Measurements from ENCODE around the gene LEF1. TPM values are rescaled to one million over a fixed set of nuclear protein-coding genes. Genes with fewer than 3 reads are reported as not detected.

LEF1 gene
- total RNA-seq, 1 experiment from 2014 or later: 0.54 TPM

DNA sequence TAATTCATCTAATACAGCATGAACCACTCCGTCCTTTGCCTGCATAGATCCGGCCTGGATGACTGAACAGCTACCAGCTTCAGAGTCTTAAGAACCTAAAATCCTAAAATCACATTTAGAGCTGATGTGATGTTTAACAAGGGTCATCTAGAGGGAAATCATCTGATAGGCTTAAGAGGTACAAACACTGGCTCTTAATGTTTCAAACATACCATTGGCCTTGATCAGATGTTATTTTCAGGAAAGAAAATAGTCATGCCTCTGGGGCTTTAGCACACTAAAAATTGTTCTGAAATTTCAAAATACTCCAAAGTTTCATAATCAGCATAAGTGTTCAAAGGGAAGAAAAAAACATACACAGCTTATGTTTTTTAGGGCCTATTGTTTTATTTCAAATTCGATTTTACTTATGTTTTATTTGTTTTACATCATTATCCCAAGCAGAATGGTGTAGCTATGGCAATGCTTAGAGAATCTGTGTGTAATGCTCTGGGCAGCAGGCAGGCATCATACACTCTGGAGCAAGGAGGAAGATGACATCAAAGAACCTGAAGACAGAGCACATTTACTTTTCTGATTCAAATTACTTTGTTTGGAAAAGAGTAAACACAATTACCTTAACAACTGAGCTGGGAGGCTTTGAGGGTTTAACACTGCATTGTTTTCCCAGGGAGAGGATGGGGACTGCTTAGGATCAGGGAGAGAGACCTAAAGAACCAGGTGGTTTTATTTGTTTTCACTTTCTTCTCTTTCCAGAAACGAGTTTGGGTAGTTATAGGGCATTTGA, 25.3 kb upstream of the LEF1 start:
- H3K27me3 ChIP-seq (ENCODE audit: control insufficient read depth, insufficient read depth, low read length): no peaks in the 10 kb centered on the region
- no peak overlapping the region for H3K27ac ChIP-seq (ENCODE audit: low read length)
- ChIA-PET POLR2A (no interaction called here), CTCF (no interaction called here)
- no peaks in the 10 kb centered on the region for H3K9me3 ChIP-seq (ENCODE audit: control insufficient read depth, insufficient read depth, low read depth, low read length)
- DNase-seq (ENCODE audit: low read depth, low spot score) (no peak), ATAC-seq (no peak)
- intact Hi-C loops (cut with micrococcal nuclease; ENCODE audit: unreplicated experiment): no loop called here
- no peaks in the 10 kb centered on the region for H3K36me3 ChIP-seq (ENCODE audit: control insufficient read depth, insufficient read depth, low read length)
- TF ChIP-seq SIN3A (IDR thresholded peaks at IDR 0.05; ENCODE audit: borderline replicate concordance, insufficient read depth, low read depth, low read length): no peak
- TF ChIP-seq, protein P1, sequence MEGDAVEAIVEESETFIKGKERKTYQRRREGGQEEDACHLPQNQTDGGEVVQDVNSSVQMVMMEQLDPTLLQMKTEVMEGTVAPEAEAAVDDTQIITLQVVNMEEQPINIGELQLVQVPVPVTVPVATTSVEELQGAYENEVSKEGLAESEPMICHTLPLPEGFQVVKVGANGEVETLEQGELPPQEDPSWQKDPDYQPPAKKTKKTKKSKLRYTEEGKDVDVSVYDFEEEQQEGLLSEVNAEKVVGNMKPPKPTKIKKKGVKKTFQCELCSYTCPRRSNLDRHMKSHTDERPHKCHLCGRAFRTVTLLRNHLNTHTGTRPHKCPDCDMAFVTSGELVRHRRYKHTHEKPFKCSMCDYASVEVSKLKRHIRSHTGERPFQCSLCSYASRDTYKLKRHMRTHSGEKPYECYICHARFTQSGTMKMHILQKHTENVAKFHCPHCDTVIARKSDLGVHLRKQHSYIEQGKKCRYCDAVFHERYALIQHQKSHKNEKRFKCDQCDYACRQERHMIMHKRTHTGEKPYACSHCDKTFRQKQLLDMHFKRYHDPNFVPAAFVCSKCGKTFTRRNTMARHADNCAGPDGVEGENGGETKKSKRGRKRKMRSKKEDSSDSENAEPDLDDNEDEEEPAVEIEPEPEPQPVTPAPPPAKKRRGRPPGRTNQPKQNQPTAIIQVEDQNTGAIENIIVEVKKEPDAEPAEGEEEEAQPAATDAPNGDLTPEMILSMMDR (IDR thresholded peaks at IDR 0.05): no peak
- no peak for TF ChIP-seq TCF7L2 (IDR thresholded peaks at IDR 0.05; ENCODE audit: low read depth, low read length)
- no peak for TF ChIP-seq POLR2AphosphoS5 (IDR thresholded peaks at IDR 0.05; ENCODE audit: low read depth, low read length)
- TF ChIP-seq, protein P2, sequence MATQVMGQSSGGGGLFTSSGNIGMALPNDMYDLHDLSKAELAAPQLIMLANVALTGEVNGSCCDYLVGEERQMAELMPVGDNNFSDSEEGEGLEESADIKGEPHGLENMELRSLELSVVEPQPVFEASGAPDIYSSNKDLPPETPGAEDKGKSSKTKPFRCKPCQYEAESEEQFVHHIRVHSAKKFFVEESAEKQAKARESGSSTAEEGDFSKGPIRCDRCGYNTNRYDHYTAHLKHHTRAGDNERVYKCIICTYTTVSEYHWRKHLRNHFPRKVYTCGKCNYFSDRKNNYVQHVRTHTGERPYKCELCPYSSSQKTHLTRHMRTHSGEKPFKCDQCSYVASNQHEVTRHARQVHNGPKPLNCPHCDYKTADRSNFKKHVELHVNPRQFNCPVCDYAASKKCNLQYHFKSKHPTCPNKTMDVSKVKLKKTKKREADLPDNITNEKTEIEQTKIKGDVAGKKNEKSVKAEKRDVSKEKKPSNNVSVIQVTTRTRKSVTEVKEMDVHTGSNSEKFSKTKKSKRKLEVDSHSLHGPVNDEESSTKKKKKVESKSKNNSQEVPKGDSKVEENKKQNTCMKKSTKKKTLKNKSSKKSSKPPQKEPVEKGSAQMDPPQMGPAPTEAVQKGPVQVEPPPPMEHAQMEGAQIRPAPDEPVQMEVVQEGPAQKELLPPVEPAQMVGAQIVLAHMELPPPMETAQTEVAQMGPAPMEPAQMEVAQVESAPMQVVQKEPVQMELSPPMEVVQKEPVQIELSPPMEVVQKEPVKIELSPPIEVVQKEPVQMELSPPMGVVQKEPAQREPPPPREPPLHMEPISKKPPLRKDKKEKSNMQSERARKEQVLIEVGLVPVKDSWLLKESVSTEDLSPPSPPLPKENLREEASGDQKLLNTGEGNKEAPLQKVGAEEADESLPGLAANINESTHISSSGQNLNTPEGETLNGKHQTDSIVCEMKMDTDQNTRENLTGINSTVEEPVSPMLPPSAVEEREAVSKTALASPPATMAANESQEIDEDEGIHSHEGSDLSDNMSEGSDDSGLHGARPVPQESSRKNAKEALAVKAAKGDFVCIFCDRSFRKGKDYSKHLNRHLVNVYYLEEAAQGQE (IDR thresholded peaks at IDR 0.05; ENCODE audit: insufficient read depth in 1 of 2, low read depth in 2 of 2, low read length in 1 of 2): no peak
- in situ Hi-C loops (cut with HindIII; ENCODE audit: low pct_unique_long_range_greater_than_20kb, low sequenced_read_pairs): no loop called here
- no peak overlapping the region for H3K4me3 ChIP-seq (ENCODE audit: low read depth in 2 of 2, low read length in 2 of 2)
- no TSS peak for BruUV-seq (replicated peaks)
- H3K4me1 ChIP-seq (ENCODE audit: control insufficient read depth, insufficient read depth, low read length): no peaks in the 10 kb centered on the region

DNA sequence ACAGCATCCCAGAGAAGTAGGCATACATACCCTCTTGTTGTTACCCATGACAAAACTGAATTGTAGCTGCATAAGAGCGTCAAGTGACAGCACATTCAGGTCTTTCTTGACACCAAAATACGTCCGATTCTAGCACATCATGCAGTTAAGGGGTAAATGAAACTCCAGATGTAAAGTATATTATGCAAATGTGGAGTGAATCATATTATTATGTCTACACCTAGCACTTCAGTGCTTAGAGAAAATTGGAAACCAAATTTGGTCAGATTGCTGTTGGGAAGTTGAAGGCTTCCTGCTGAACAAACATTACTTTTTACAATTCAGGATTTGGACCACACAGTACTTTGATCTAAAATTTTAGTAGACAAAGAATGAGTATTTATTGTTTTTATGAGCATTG, 24.2 kb upstream of the LEF1 start:
- no peaks in the 10 kb centered on the region for H3K27me3 ChIP-seq (ENCODE audit: control insufficient read depth, insufficient read depth, low read length)
- ATAC-seq: no peak

More for the DNA sequence above, 24.2 kb upstream of the LEF1 start:
- no TSS peak for BruUV-seq (replicated peaks)
- in situ Hi-C loops (cut with HindIII; ENCODE audit: low pct_unique_long_range_greater_than_20kb, low sequenced_read_pairs) (no loop called here), intact Hi-C loops (cut with micrococcal nuclease; ENCODE audit: unreplicated experiment) (no loop called here)
- TF ChIP-seq, protein P1 (IDR thresholded peaks at IDR 0.05): no peak
- TF ChIP-seq, protein P2 (IDR thresholded peaks at IDR 0.05; ENCODE audit: insufficient read depth in 1 of 2, low read depth in 2 of 2, low read length in 1 of 2): no peak
- no peak for TF ChIP-seq SIN3A (IDR thresholded peaks at IDR 0.05; ENCODE audit: borderline replicate concordance, insufficient read depth, low read depth, low read length)
- no peak for TF ChIP-seq POLR2AphosphoS5 (IDR thresholded peaks at IDR 0.05; ENCODE audit: low read depth, low read length)
- TF ChIP-seq TCF7L2 (IDR thresholded peaks at IDR 0.05; ENCODE audit: low read depth, low read length): no peak
- H3K4me3 ChIP-seq (ENCODE audit: low read depth in 2 of 2, low read length in 2 of 2): no peak overlapping the region
- no peaks in the 10 kb centered on the region for H3K9me3 ChIP-seq (ENCODE audit: control insufficient read depth, insufficient read depth, low read depth, low read length)
- ChIA-PET CTCF (no interaction called here), POLR2A (no interaction called here)
- H3K36me3 ChIP-seq (ENCODE audit: control insufficient read depth, insufficient read depth, low read length): no peaks in the 10 kb centered on the region
- DNase-seq (ENCODE audit: low read depth, low spot score): no peak
- H3K27ac ChIP-seq (ENCODE audit: low read length): no peak overlapping the region
- H3K4me1 ChIP-seq (ENCODE audit: control insufficient read depth, insufficient read depth, low read length): no peaks in the 10 kb centered on the region
